Neural cell (in vitro differentiated cells): ENCODE results near the gene NOTUM. TPM values are rescaled to one million over a fixed set of nuclear protein-coding genes. Genes with fewer than 3 reads are reported as not detected.

Experiments
- H2AFZ ChIP-seq: fragments of 200-600, 300-800 bp; sonication (generic), shearing (Covaris generic); 2 replicates; pipeline ENCODE4 v1.6.0; 2014; ENCODE audit warnings: low read depth, mild to moderate bottlenecking, antibody characterized with exemption, low read length, moderate library complexity
- H3F3A ChIP-seq: fragments of 200-600 bp; shearing (Covaris generic); 2 replicates; pipeline ENCODE4 v1.6.1; 2016; ENCODE audit warnings: mild to moderate bottlenecking, moderate library complexity, mixed read lengths, antibody characterized with exemption, low read length; ENCODE audit not compliant: insufficient read depth, poor library complexity, severe bottlenecking
- H3K27ac ChIP-seq: fragments of 200-600, 300-800 bp; sonication (generic), shearing (Covaris generic); 2 replicates; pipeline ENCODE4 v1.5.1; 2014; ENCODE audit warnings: mild to moderate bottlenecking, low read length, moderate library complexity
- H3K27me3 ChIP-seq: fragments of 300-800, 200-600 bp; sonication (generic), shearing (Covaris generic); 2 replicates; pipeline ENCODE4 v1.6.0; 2014; ENCODE audit warnings: mild to moderate bottlenecking, low read depth, low read length, moderate library complexity; ENCODE audit not compliant: insufficient read depth
- H3K36me3 ChIP-seq: fragments of 300-800, 200-600 bp; sonication (generic), shearing (Covaris generic); 2 replicates; pipeline ENCODE4 v1.5.1; 2014; ENCODE audit warnings: mild to moderate bottlenecking, antibody characterized with exemption, low read length, moderate library complexity; ENCODE audit not compliant: insufficient read depth
- H3K4me2 ChIP-seq: fragments of 300-800, 200-600 bp; sonication (generic), shearing (Covaris generic); 2 replicates; pipeline ENCODE4 v1.6.0; 2014; ENCODE audit warnings: mild to moderate bottlenecking, low read length
- H3K4me3 ChIP-seq: fragments of 300-800, 200-600 bp; sonication (generic), shearing (Covaris generic); 2 replicates; pipeline ENCODE4 v1.5.1; 2014; ENCODE audit warnings: mild to moderate bottlenecking, low read length, moderate library complexity
- H3K79me2 ChIP-seq: fragments of 200-600 bp; shearing (Covaris generic); replicated peaks from 2 replicates; pipeline ENCODE4 v1.6.0; 2014; ENCODE audit warnings: mild to moderate bottlenecking, low read length, moderate library complexity; ENCODE audit not compliant: insufficient read depth
- H3K9ac ChIP-seq: fragments of 300-800, 200-600 bp; sonication (generic), shearing (Covaris generic); 2 replicates; pipeline ENCODE4 v1.6.1; 2016; ENCODE audit warnings: mild to moderate bottlenecking, low read length, mixed read lengths
- H3K9me2 ChIP-seq: fragments of 200-600 bp; shearing (Covaris generic); 2 replicates; pipeline ENCODE4 v1.6.1; 2016; ENCODE audit warnings: mild to moderate bottlenecking, low read length, mixed read lengths; ENCODE audit not compliant: insufficient read depth
- H3K9me3 ChIP-seq: fragments of 200-600, 300-800 bp; sonication (generic), shearing (Covaris generic); 2 replicates; pipeline ENCODE4 v1.6.1; 2016; ENCODE audit warnings: mild to moderate bottlenecking, mixed run types, low read length, moderate library complexity, mixed read lengths
- H4K20me1 ChIP-seq: fragments of 200-600 bp; shearing (Covaris generic); 2 replicates; pipeline ENCODE4 v1.6.1; 2016; ENCODE audit warnings: mild to moderate bottlenecking, mixed run types; ENCODE audit not compliant: insufficient read depth
- CTCF ChIP-seq: fragments of 450-650 bp; IDR thresholded peaks from 2 replicates; pipeline ENCODE4 v1.5.1; 2014; ENCODE audit warnings: antibody characterized with exemption, mild to moderate bottlenecking, moderate library complexity; ENCODE audit not compliant: poor library complexity, severe bottlenecking
- EP300 ChIP-seq: fragments of 450-650 bp; conservative IDR thresholded peaks from 2 replicates; pipeline ENCODE4 v1.6.1; 2014; ENCODE audit warnings: antibody characterized with exemption, mild to moderate bottlenecking, moderate library complexity; ENCODE audit not compliant: poor library complexity, severe bottlenecking
- EZH2 ChIP-seq: fragments of 200-600, 300-800 bp; shearing (Covaris generic), sonication (generic); IDR thresholded peaks from 2 replicates; pipeline ENCODE4 v1.6.1; 2014; ENCODE audit warnings: antibody characterized with exemption, low read length, borderline replicate concordance, mild to moderate bottlenecking; ENCODE audit not compliant: insufficient read depth, poor library complexity, severe bottlenecking
- MXI1 ChIP-seq: fragments of 450-650 bp; conservative IDR thresholded peaks from 2 replicates; pipeline ENCODE4 v1.6.1; 2014; ENCODE audit warnings: antibody characterized with exemption, mild to moderate bottlenecking; ENCODE audit not compliant: poor library complexity, severe bottlenecking
- POLR2AphosphoS5 ChIP-seq: IDR thresholded peaks from 2 replicates; pipeline ENCODE4 v1.6.1; 2012
- RAD21 ChIP-seq: fragments of 450-650 bp; conservative IDR thresholded peaks from 2 replicates; pipeline ENCODE4 v1.6.1; 2014; ENCODE audit warnings: antibody characterized with exemption, mild to moderate bottlenecking, moderate library complexity
- REST ChIP-seq: IDR thresholded peaks from 2 replicates; pipeline ENCODE4 v1.6.1; 2012; ENCODE audit warnings: borderline replicate concordance
- SMC3 ChIP-seq: fragments of 450-650 bp; conservative IDR thresholded peaks from 2 replicates; pipeline ENCODE4 v1.6.1; 2014; ENCODE audit warnings: antibody characterized with exemption, mild to moderate bottlenecking, moderate library complexity; ENCODE audit not compliant: poor library complexity
- TAF1 ChIP-seq: IDR thresholded peaks from 2 replicates; pipeline ENCODE4 v1.6.1; 2012; ENCODE audit warnings: low read depth
- polyA plus RNA-seq: library from polyadenylated mRNA; depleted of rRNA; stranded (reverse); fragments of >200 nt; gene quantifications from 2 replicates; pipeline ENCODE4 v1.2.3, GENCODE V29; 2014

The NOTUM gene
- polyA plus RNA-seq, 1 donor from 2014 or later: not detected

GRCh38 chr17:81952792-81953228 lies 8.2 kb downstream of the NOTUM start:
- no peak overlapping the region for H3K4me3 ChIP-seq
- H3K9me2 ChIP-seq: no peaks in the 10 kb centered on the region
- no peak overlapping the region for H3K27ac ChIP-seq
- H3K9ac ChIP-seq: no peak overlapping the region
- no peak for TF ChIP-seq REST
- no peak for TF ChIP-seq POLR2AphosphoS5
- no peak for TF ChIP-seq EZH2
- TF ChIP-seq SMC3: no peak
- no peak for TF ChIP-seq RAD21
- no peak for TF ChIP-seq EP300
- TF ChIP-seq TAF1: no peak
- no peak for TF ChIP-seq CTCF
- no peak for TF ChIP-seq MXI1
- H4K20me1 ChIP-seq: no peaks in the 10 kb centered on the region
- H3K27me3 ChIP-seq: peaks cover 9% of the 10 kb centered on the region
- no peak overlapping the region for H2AFZ ChIP-seq
- H3F3A ChIP-seq: no peaks in the 10 kb centered on the region
- H3K79me2 ChIP-seq: no peaks in the 10 kb centered on the region
- H3K36me3 ChIP-seq: no peaks in the 10 kb centered on the region
- H3K9me3 ChIP-seq: no peaks in the 10 kb centered on the region
- H3K4me2 ChIP-seq: no peak overlapping the region

GRCh38 chr17:81951785-81952684 lies 9.0 kb downstream of the NOTUM start:
- Histone ChIP-seq H3K27ac (no peak overlapping the region), H2AFZ (no peak overlapping the region), H3K27me3 (peaks cover under 1% of the 10 kb centered on the region), H4K20me1 (no peaks in the 10 kb centered on the region), H3K9me2 (no peaks in the 10 kb centered on the region), H3K79me2 (no peaks in the 10 kb centered on the region), H3K9me3 (no peaks in the 10 kb centered on the region), H3K4me2 (no peak overlapping the region), H3K9ac (no peak overlapping the region), H3F3A (no peaks in the 10 kb centered on the region), H3K4me3 (no peak overlapping the region), H3K36me3 (no peaks in the 10 kb centered on the region)
- TF ChIP-seq RAD21: no peak
- no peak for TF ChIP-seq POLR2AphosphoS5
- no peak for TF ChIP-seq TAF1
- TF ChIP-seq REST: no peak
- TF ChIP-seq EZH2: no peak
- TF ChIP-seq SMC3: no peak
- no peak for TF ChIP-seq EP300
- no peak for TF ChIP-seq CTCF
- TF ChIP-seq MXI1: no peak
